ENCODE data around the gene TNRC18.

Gene TNRC18

GRCh38 chr7:5448378-5449037, 24.9 kb upstream of the TNRC18 start:
- no peak for DNase-seq

GRCh38 chr7:5445981-5446594, 22.5 kb upstream of the TNRC18 start:
- DNase-seq = no peak

GRCh38 chr7:5443678-5444077, 20.0 kb upstream of the TNRC18 start:
- DNase-seq = no peak

GRCh38 chr7:5442757-5443305, 19.2 kb upstream of the TNRC18 start:
- no peak for DNase-seq

GRCh38 chr7:5441840-5442503, 18.3 kb upstream of the TNRC18 start:
- peak; percentile 28 for DNase-seq

GRCh38 chr7:5439572-5440496, 16.2 kb upstream of the TNRC18 start:
- no peak for DNase-seq

- DNase-seq = no peak
These were observed 15.6 kb upstream of the TNRC18 start for GRCh38 chr7:5439209-5439571.

GRCh38 chr7:5437987-5438386, 14.4 kb upstream of the TNRC18 start:
- DNase-seq = no peak

- no peak for DNase-seq
These were observed 13.8 kb upstream of the TNRC18 start for GRCh38 chr7:5437348-5437892.

GRCh38 chr7:5436003-5436678, 12.5 kb upstream of the TNRC18 start:
- DNase-seq = no peak

- no peak for DNase-seq
These were observed 11.8 kb upstream of the TNRC18 start for GRCh38 chr7:5435291-5436002.

GRCh38 chr7:5433181-5433580, 9.5 kb upstream of the TNRC18 start:
- no peak for DNase-seq

GRCh38 chr7:5432691-5433090, 9.1 kb upstream of the TNRC18 start:
- DNase-seq = no peak

GRCh38 chr7:5431560-5432015, 8.0 kb upstream of the TNRC18 start:
- DNase-seq = peak; percentile 41

- DNase-seq = peak; percentile 35
These were observed 6.9 kb upstream of the TNRC18 start for GRCh38 chr7:5430612-5430947.

- no peak for DNase-seq
These were observed 6.4 kb upstream of the TNRC18 start for GRCh38 chr7:5429857-5430611.

- peak; percentile 64 for DNase-seq
These were observed 5.7 kb upstream of the TNRC18 start for GRCh38 chr7:5429253-5429856.

- DNase-seq = peak; percentile 96
These were observed 5.0 kb upstream of the TNRC18 start for GRCh38 chr7:5428478-5429252.

- no peak for DNase-seq
These were observed 2.5 kb upstream of the TNRC18 start for GRCh38 chr7:5426226-5426475.
